ENCODE measurements around the gene GPR55. TPM values are rescaled to one million over a fixed set of nuclear protein-coding genes. Genes with fewer than 3 reads are reported as not detected.

The GPR55 gene
- total RNA-seq, 1 donor from 2014 or later, result not detected

DNA sequence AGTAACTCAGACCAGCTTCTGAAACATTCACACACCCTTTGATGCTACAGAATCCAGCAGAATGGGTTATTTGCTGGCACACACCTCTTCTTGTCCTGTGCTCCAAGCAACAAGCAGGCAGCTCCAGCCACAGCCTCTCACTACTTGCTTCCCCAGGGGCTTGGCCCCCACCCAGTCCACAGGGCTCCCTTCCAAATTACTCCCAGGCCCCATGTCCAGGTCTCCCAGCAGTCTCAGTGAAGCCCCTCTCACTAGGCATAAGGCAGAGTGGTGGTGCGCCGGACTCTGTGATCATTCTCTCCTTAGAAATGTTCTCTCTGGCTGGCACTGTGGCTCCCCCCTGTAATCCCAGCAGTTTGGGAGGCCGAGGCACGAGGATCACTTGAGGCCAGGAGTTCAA lies 34.4 kb downstream of the GPR55 start:
- H3K4me3 ChIP-seq, result no peak overlapping the region
- H3K4me1 ChIP-seq, result peaks cover 28% of the 10 kb centered on the region
- peaks cover 7% of the 10 kb centered on the region for H3F3A ChIP-seq (ENCODE audit: low read depth)
- no peak overlapping the region for H3K9ac ChIP-seq
- TF ChIP-seq, protein P1, sequence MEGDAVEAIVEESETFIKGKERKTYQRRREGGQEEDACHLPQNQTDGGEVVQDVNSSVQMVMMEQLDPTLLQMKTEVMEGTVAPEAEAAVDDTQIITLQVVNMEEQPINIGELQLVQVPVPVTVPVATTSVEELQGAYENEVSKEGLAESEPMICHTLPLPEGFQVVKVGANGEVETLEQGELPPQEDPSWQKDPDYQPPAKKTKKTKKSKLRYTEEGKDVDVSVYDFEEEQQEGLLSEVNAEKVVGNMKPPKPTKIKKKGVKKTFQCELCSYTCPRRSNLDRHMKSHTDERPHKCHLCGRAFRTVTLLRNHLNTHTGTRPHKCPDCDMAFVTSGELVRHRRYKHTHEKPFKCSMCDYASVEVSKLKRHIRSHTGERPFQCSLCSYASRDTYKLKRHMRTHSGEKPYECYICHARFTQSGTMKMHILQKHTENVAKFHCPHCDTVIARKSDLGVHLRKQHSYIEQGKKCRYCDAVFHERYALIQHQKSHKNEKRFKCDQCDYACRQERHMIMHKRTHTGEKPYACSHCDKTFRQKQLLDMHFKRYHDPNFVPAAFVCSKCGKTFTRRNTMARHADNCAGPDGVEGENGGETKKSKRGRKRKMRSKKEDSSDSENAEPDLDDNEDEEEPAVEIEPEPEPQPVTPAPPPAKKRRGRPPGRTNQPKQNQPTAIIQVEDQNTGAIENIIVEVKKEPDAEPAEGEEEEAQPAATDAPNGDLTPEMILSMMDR (IDR thresholded peaks at IDR 0.05), result no peak
- TF ChIP-seq EZH2phosphoT487 (IDR thresholded peaks at IDR 0.05) (no peak), EZH2 (IDR thresholded peaks at IDR 0.05) (no peak)
- H3K4me2 ChIP-seq, result no peak overlapping the region
- H3K79me2 ChIP-seq (ENCODE audit: low read depth), result no peaks in the 10 kb centered on the region
- no peaks in the 10 kb centered on the region for H3K36me3 ChIP-seq
- H3K9me3 Mint-ChIP-seq, result peaks cover 5% of the 10 kb centered on the region
- DNase-seq (ENCODE audit: low spot score), result no peak
- no peaks in the 10 kb centered on the region for H4K20me1 ChIP-seq (ENCODE audit: low read depth)
- peaks cover 62% of the 10 kb centered on the region for H3K4me1 Mint-ChIP-seq
- peaks cover 3% of the 10 kb centered on the region for H3K36me3 Mint-ChIP-seq
- no peak overlapping the region for H2AFZ ChIP-seq (replicated peaks)
- H3K27ac Mint-ChIP-seq, result peak overlapping the region; percentile 83
- H3K27ac ChIP-seq, result no peak overlapping the region
- H3K9me3 ChIP-seq (ENCODE audit: low read depth), result no peaks in the 10 kb centered on the region
- no peak overlapping the region for H3K4me3 Mint-ChIP-seq
- H3K27me3 ChIP-seq, result no peaks in the 10 kb centered on the region
- peaks cover 5% of the 10 kb centered on the region for H3K27me3 Mint-ChIP-seq (ENCODE audit: insufficient read depth, low read depth)

DNA sequence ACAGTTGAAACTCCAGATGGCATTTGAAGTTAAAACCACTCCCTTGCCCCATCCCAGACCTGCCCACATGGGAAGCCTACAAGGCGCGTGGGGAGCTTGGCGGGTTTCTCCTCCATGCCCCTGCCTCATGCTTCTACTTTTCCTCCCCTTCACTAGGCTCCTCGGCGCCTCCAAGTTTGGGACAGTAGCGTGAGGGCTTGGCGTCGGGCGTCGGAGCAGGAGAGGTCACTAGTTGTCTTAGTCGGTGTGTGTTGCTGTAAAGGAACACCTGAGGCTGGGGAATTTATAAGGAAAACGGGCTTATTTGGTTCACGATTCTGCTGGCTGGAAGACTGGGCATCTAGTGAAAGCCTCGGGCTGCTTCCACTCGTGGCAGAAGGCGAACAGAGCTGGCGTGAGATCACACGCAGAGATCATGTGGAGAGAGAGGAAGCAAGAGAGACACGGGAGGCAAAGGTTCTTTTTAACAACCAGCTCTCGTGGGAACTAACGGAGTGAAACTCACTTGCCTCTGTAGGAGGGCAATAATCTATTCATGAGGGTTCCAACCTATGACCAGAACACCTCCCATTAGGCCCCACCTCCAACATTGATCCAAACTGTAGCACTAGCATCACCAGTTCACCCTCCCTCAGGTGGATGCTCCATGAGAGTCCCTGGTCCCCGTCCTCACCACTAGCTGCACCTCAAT lies 35.0 kb downstream of the GPR55 start:
- Histone ChIP-seq H3K9me3 (ENCODE audit: low read depth) (no peaks in the 10 kb centered on the region), H3K27ac (no peak overlapping the region), H3K79me2 (ENCODE audit: low read depth) (no peaks in the 10 kb centered on the region), H4K20me1 (ENCODE audit: low read depth) (no peaks in the 10 kb centered on the region), H3K36me3 (no peaks in the 10 kb centered on the region), H2AFZ (replicated peaks) (no peak overlapping the region), H3K4me2 (no peak overlapping the region), H3K27me3 (no peaks in the 10 kb centered on the region), H3K4me3 (no peak overlapping the region), H3F3A (ENCODE audit: low read depth) (peaks cover 11% of the 10 kb centered on the region), H3K4me1 (peaks cover 32% of the 10 kb centered on the region), H3K9ac (no peak overlapping the region)
- Mint-ChIP-seq H3K4me3 (no peak overlapping the region), H3K27ac (peak overlapping the region; percentile 33), H3K4me1 (peaks cover 66% of the 10 kb centered on the region), H3K36me3 (peaks cover 3% of the 10 kb centered on the region), H3K27me3 (ENCODE audit: insufficient read depth, low read depth) (peaks cover 5% of the 10 kb centered on the region), H3K9me3 (peaks cover 5% of the 10 kb centered on the region)
- TF ChIP-seq EZH2 (IDR thresholded peaks at IDR 0.05) (no peak), EZH2phosphoT487 (IDR thresholded peaks at IDR 0.05) (no peak)
- TF ChIP-seq, protein P1 (IDR thresholded peaks at IDR 0.05), result no peak
- no peak for DNase-seq (ENCODE audit: low spot score)

DNA sequence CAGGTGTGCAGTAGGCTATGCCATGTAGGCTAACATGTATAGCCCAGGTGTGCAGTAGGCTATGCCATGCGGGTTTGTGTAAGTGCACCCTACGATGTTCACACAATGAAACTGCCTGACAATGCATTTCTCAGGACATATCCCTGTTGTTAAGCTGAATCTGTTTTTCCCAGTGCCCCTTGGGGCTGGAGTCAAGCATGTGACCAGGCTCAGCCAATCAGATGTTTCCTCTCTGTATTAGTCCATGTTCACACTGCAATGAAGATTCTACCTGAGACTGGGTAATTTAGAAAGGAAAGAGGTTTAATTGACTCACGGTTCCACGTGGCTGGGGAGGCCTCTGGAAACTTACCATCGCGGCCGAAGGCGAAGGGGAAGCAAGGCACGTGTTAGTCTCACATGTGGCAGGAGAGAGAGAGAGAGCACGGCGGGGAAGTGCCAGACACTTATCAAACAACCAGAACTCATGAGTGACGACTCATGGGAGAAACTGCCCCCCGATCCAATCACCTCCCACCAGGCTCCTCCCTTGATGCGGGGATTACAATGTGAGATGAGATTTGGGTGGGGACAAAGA lies 36.1 kb downstream of the GPR55 start:
- DNase-seq (ENCODE audit: low spot score), result no peak
- H3K4me1 ChIP-seq, result peaks cover 29% of the 10 kb centered on the region
- Mint-ChIP-seq H3K4me1 (peaks cover 60% of the 10 kb centered on the region), H3K36me3 (peaks cover 3% of the 10 kb centered on the region), H3K4me3 (no peak overlapping the region), H3K27ac (no peak overlapping the region), H3K27me3 (ENCODE audit: insufficient read depth, low read depth) (peaks cover 5% of the 10 kb centered on the region), H3K9me3 (peaks cover 5% of the 10 kb centered on the region)
- no peaks in the 10 kb centered on the region for H3K27me3 ChIP-seq
- no peaks in the 10 kb centered on the region for H3K9me3 ChIP-seq (ENCODE audit: low read depth)
- no peaks in the 10 kb centered on the region for H3K36me3 ChIP-seq
- H3K9ac ChIP-seq, result no peak overlapping the region
- H3K27ac ChIP-seq, result no peak overlapping the region
- H4K20me1 ChIP-seq (ENCODE audit: low read depth), result no peaks in the 10 kb centered on the region
- no peaks in the 10 kb centered on the region for H3K79me2 ChIP-seq (ENCODE audit: low read depth)
- no peak overlapping the region for H2AFZ ChIP-seq (replicated peaks)
- peaks cover 11% of the 10 kb centered on the region for H3F3A ChIP-seq (ENCODE audit: low read depth)
- no peak overlapping the region for H3K4me2 ChIP-seq
- TF ChIP-seq, protein P1 (IDR thresholded peaks at IDR 0.05), result no peak
- TF ChIP-seq EZH2phosphoT487 (IDR thresholded peaks at IDR 0.05), result no peak
- TF ChIP-seq EZH2 (IDR thresholded peaks at IDR 0.05), result no peak
- no peak overlapping the region for H3K4me3 ChIP-seq

All from neural progenitor cell (in vitro differentiated cells).